ENCODE results near the gene EIF3C. TPM values are rescaled to one million over a fixed set of nuclear protein-coding genes. Genes with fewer than 3 reads are reported as not detected.
A peak's percentile ranks its signal among the peaks of the same experiment; 100 is the strongest.
"Not testable (repeated sequence)": the region's sequence is repeated elsewhere in the genome, so short reads cannot be mapped to it uniquely, and the experiment has no call there.

The EIF3C gene
- total and polyA plus RNA-seq, 2 of the 13 experiments (the other 11 are each of a cell fraction or from before 2014, with no cell fraction given): 360 to 415 TPM

GRCh38 chr16:28746618-28747350 is 35.5 kb downstream of the EIF3C start:
- H3K27ac ChIP-seq (ENCODE audit: extremely low read length, insufficient read depth, low read length); H3K4me3 ChIP-seq (replicated peaks in 1 of 3; ENCODE audit: insufficient read depth in 1 of 3, low read depth in 2 of 3, low read length in 3 of 3); H3K4me1 ChIP-seq (ENCODE audit: insufficient read depth, low read length); H3K36me3 ChIP-seq (replicated peaks in 1 of 2; ENCODE audit: control insufficient read depth in 1 of 2, insufficient read depth in 2 of 2, low read length in 2 of 2); in situ Hi-C loops (cut with HindIII; ENCODE audit: extremely low pct_ligation_motif_present, low pct_unique_long_range_greater_than_20kb); FAIRE-seq; H3K79me2 ChIP-seq (ENCODE audit: insufficient read depth, low read length); H2AFZ ChIP-seq (ENCODE audit: low read length); H3K9ac ChIP-seq (ENCODE audit: insufficient read depth, low read depth, low read length); H3K4me2 ChIP-seq (ENCODE audit: low read depth, low read length); H4K20me1 ChIP-seq (ENCODE audit: insufficient read depth, low read length); CTCF ChIA-PET (ENCODE audit: low intra/inter-chr PET ratio, low total read pairs); ATAC-seq; DNase-seq (ENCODE audit: low spot score); POLR2A ChIA-PET; H3K27me3 ChIP-seq (ENCODE audit: control insufficient read depth in 1 of 2, insufficient read depth in 2 of 2, low read length in 2 of 2); H3K9me3 ChIP-seq (ENCODE audit: low read length); BruUV-seq (replicated peaks); intact Hi-C loops (cut with micrococcal nuclease; ENCODE audit: unreplicated experiment): not testable (repeated sequence)
- WGBS (ENCODE audit: low lambda C conversion rate): 81% methylated on average over 25 of the region's 62 CpGs

- peak overlapping the region; percentile 53 for H3K4me2 ChIP-seq (ENCODE audit: low read depth, low read length)
Measured at GRCh38 chr16:28749997-28750465, 38.8 kb downstream of the EIF3C start.

GRCh38 chr16:28750469-28751067 is 39.3 kb downstream of the EIF3C start:
- H3K79me2 ChIP-seq (ENCODE audit: insufficient read depth, low read length); H3K9me3 ChIP-seq (ENCODE audit: low read length); H4K20me1 ChIP-seq (ENCODE audit: insufficient read depth, low read length); H2AFZ ChIP-seq (ENCODE audit: low read length); H3K9ac ChIP-seq (ENCODE audit: insufficient read depth, low read depth, low read length); H3K4me3 ChIP-seq (replicated peaks in 1 of 3; ENCODE audit: insufficient read depth in 1 of 3, low read depth in 2 of 3, low read length in 3 of 3); DNase-seq (ENCODE audit: low spot score); in situ Hi-C loops (cut with HindIII; ENCODE audit: extremely low pct_ligation_motif_present, low pct_unique_long_range_greater_than_20kb); CTCF ChIA-PET (ENCODE audit: low intra/inter-chr PET ratio, low total read pairs); H3K27ac ChIP-seq (ENCODE audit: extremely low read length, insufficient read depth, low read length); POLR2A ChIA-PET; intact Hi-C loops (cut with micrococcal nuclease; ENCODE audit: unreplicated experiment); H3K36me3 ChIP-seq (replicated peaks in 1 of 2; ENCODE audit: control insufficient read depth in 1 of 2, insufficient read depth in 2 of 2, low read length in 2 of 2); H3K27me3 ChIP-seq (ENCODE audit: control insufficient read depth in 1 of 2, insufficient read depth in 2 of 2, low read length in 2 of 2); H3K4me1 ChIP-seq (ENCODE audit: insufficient read depth, low read length); H3K4me2 ChIP-seq (ENCODE audit: low read depth, low read length): not testable (repeated sequence)
- WGBS (ENCODE audit: low lambda C conversion rate): no CpG with 5 or more reads among the region's 48 CpGs
- peak; percentile 88 for ATAC-seq
- peak; percentile 39 for FAIRE-seq
- BruUV-seq (replicated peaks): TSS peak; percentile 86

More at GRCh38 chr16:28749997-28750465, 38.8 kb downstream of the EIF3C start:
- H2AFZ ChIP-seq (ENCODE audit: low read length); in situ Hi-C loops (cut with HindIII; ENCODE audit: extremely low pct_ligation_motif_present, low pct_unique_long_range_greater_than_20kb); H3K4me1 ChIP-seq (ENCODE audit: insufficient read depth, low read length); H3K36me3 ChIP-seq (replicated peaks in 1 of 2; ENCODE audit: control insufficient read depth in 1 of 2, insufficient read depth in 2 of 2, low read length in 2 of 2); H3K4me3 ChIP-seq (replicated peaks in 1 of 3; ENCODE audit: insufficient read depth in 1 of 3, low read depth in 2 of 3, low read length in 3 of 3); H4K20me1 ChIP-seq (ENCODE audit: insufficient read depth, low read length); H3K9ac ChIP-seq (ENCODE audit: insufficient read depth, low read depth, low read length); H3K9me3 ChIP-seq (ENCODE audit: low read length); H3K27me3 ChIP-seq (ENCODE audit: control insufficient read depth in 1 of 2, insufficient read depth in 2 of 2, low read length in 2 of 2); H3K27ac ChIP-seq (ENCODE audit: extremely low read length, insufficient read depth, low read length); intact Hi-C loops (cut with micrococcal nuclease; ENCODE audit: unreplicated experiment); DNase-seq (ENCODE audit: low spot score); H3K79me2 ChIP-seq (ENCODE audit: insufficient read depth, low read length); CTCF ChIA-PET (ENCODE audit: low intra/inter-chr PET ratio, low total read pairs); POLR2A ChIA-PET: not testable (repeated sequence)
- FAIRE-seq (peak; percentile 68), ATAC-seq (peak; percentile 97)
- TF ChIP-seq ZNF205 (CRISPR knock-in tag; IDR thresholded peaks at IDR 0.05): 0 out of 2 replicates have a peak, but pooled peaks have one; percentile 35
- peak; percentile 18; the same call in 1 of the 2 replicates for TF ChIP-seq HOXA3 (CRISPR knock-in tag; IDR thresholded peaks at IDR 0.05)
- TF ChIP-seq ZFY (CRISPR knock-in tag; IDR thresholded peaks at IDR 0.05): 0 out of 2 replicates have a peak, but pooled peaks have one; percentile 30
- 0 out of 2 replicates have a peak, but pooled peaks have one; percentile 6 for TF ChIP-seq FOSL2 (CRISPR knock-in tag; IDR thresholded peaks at IDR 0.05)
- 0 out of 2 replicates have a peak, but pooled peaks have one; percentile 40 for TF ChIP-seq KDM2A (CRISPR knock-in tag; IDR thresholded peaks at IDR 0.05; ENCODE audit: borderline replicate concordance, low read depth)
- TSS peak; percentile 49 for BruUV-seq (replicated peaks)
- 14% methylated on average over 21 of the region's 33 CpGs for WGBS (ENCODE audit: low lambda C conversion rate)

All from HepG2 (cell line).